SU-DHL-6 (cell line): ENCODE measurements around the gene SAMD10.

ENCODE experiments used
- CTCF ChIP-seq: fragments of 200-600 bp; sonication (generic); IDR thresholded peaks from one replicate; pipeline ENCODE4 v1.5.1; 2017; ENCODE audit warnings: antibody characterized with exemption, mild to moderate bottlenecking, low read length, moderate library complexity; ENCODE audit not compliant: insufficient read depth, poor library complexity, severe bottlenecking
- EZH2phosphoT487 ChIP-seq: fragments of 200-600 bp; sonication (generic), shearing (Covaris generic); conservative IDR thresholded peaks from 2 replicates; pipeline ENCODE4 v1.6.1; 2018; ENCODE audit warnings: mild to moderate bottlenecking, antibody characterized with exemption, low read length, moderate library complexity, mixed read lengths

- TF ChIP-seq CTCF, result no peak
- TF ChIP-seq EZH2phosphoT487, result no peak
Measured at GRCh38 chr20:63973160-63973479, 6.3 kb downstream of the SAMD10 start.
